Cardiac septum (tissue), 1 donor: Measurements from ENCODE around the gene CHPF. TPM values are rescaled to one million over a fixed set of nuclear protein-coding genes. Genes with fewer than 3 reads are reported as not detected.

Experiments used
- DNase-seq: peaks from one replicate; pipeline ENCODE4 v3.0.0-alpha.2; 2020; ENCODE audit warnings: low spot score
- intact Hi-C: fragments of 100-400 bp; cut with DNase I; formaldehyde crosslinking; loops from one replicate; pipeline ENCODE4 v1.14.0; 2022
- total RNA-seq: library from RNA; stranded (reverse); fragmentation: NEBNext Ultra II Directional; extraction: Animal tissue kit (Norgen Biotek cat#: 25700); gene quantifications from one replicate; pipeline ENCODE4 v1.2.1, GENCODE V29; 2021
- donor health status: DM: no; HTN: no; CAD: no.

CHPF gene
- total RNA-seq, 1 donor from 2014 or later: 120 TPM

DNA sequence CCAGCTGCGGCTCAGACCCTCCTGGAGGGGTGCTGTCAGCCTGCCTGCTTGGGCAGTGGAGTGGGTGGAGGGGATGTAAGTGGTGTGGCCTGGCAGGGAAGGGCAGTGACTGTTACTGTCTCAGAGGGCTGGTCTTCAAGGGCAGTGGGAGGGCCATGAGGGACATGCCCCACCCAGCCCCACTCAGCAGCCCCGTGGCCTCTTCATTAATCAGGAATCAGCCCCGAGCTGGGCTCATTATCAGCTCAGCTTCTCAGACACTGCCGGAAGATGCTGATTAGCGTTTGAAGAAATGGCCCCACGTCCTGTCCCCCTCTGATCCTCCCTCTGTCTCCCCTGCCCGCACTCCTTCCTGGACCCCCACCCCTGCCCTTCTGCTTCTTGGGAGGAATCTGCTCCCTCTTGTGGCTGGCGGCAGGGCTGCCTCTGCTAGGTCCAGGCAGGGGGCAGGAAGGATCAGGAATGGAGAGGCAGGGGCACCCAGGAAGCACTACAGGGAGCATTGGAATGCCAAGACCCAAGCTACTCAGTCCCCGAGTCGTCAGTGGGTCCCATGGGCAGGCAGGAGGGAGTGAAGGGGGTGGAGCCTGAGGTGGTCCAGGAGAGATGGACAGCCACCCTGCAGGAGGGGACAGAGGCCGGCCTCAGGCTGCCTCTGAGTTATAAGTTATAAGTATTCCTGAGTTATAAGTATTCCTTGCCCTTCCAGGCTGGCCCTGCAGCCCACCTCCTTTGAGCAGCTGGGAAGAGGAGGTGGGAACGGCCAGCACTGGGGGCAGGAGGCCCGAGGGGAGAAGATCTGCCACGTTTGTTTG, 22.3 kb downstream of the CHPF start:
- no peak for DNase-seq
- intact Hi-C loops: loop anchor here (2.0 kb wide), 2 partner anchors 62 to 118 kb away; no protein-coding TSS in a partner anchor

DNA sequence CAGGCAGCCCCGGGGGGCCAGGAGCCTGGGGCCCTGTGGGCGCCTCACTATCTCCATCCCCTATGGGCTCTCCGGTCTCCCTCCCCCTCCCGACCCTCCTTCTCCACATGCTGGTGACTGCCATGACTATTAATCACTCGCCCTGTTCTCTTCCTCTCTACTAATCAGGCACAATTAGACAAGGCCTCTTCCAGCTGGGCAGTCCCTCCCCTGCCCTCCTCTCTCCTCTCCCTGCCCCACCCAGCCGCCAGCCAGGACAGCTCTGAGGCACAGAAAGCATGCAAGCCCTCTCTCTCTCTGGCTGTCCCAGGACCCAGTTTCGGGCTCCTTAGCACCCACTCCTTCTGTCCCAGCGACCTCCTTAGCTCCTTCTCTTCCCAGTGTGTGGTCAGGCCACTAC, 23.5 kb downstream of the CHPF start:
- intact Hi-C loops: loop anchor here (2.0 kb wide), 2 partner anchors 61 to 117 kb away; no protein-coding TSS in a partner anchor
- DNase-seq: no peak

DNA sequence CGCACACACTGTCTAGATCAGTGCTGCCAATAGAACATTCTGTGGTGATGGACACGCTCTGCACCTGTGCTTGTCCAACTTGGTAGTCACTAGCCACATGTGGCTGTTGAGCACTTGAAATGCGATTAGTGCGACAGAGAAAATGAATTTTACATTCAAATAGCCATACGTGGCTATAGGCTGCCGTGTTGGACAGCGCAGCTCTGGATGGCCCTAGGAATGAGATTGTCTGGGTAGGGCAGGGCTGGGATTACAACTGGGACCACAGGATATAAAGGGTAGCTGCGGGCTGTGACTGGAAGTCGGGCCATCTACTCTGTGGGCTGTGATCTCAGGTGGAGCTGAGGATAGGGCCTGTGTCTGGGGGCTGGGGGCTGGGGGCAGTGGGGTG, 24.1 kb downstream of the CHPF start:
- intact Hi-C loops: no loop called here
- DNase-seq: no peak

DNA sequence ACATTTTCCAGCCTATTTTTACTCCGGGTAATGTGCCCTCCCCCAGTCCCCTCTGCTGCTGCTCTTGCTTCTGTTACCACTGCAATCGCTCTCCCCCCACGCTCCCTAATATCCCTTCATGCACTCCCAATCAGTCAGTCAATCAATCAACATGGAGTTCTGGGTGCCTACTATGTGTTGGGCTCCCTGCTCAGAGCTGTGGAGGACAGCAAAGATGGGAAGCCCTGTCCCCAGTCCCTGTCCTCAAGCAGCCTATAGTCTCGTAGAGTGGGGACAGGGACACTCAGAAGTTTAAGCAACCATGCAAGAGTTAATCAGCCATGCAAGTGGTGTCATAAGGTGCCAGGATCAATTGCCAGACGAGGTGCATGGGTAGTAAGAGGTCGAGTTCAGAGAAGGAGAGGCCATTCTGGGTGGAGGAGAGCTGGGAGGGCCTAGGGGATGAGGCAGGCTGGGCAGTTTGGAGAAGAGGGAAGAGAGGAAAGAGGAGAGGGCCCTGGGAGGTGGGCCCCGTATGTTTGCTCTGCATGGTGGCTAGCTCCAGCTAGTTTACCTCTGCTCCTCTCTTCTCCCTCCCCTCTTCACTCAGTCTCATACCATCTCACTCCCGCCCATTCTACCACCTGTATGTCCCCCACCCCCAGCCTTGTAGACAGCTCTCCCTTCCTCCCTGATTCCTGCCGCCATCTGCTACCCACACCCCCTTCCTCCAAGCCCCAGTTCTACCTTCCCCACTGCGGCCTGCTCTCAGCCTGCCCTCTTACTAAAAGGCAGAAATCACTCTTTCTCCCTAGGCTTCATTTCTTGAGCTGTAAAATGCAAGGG, 25.4 kb downstream of the CHPF start:
- DNase-seq: no peak
- intact Hi-C loops: no loop called here

DNA sequence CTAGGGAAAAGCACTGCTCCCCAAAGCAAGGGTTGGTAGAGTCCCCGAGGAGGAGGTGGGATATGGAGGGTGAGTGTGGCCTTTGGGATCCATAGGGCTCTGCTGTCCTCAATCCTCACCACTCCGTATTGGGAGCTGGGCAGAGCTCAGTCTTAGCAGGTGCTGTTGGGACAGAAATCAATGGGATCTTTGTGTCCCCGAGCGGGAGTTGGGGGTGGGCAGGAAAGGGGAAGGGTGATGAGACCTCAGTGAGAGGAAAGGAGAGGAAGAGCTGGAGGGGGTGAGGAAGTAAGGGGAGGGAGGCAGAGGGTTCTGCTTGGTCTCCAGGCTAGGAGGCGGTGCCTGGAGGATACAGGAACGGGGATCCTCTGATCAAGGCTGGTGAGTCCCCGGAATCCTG, 26.7 kb downstream of the CHPF start:
- DNase-seq: no peak
- intact Hi-C loops: no loop called here

DNA sequence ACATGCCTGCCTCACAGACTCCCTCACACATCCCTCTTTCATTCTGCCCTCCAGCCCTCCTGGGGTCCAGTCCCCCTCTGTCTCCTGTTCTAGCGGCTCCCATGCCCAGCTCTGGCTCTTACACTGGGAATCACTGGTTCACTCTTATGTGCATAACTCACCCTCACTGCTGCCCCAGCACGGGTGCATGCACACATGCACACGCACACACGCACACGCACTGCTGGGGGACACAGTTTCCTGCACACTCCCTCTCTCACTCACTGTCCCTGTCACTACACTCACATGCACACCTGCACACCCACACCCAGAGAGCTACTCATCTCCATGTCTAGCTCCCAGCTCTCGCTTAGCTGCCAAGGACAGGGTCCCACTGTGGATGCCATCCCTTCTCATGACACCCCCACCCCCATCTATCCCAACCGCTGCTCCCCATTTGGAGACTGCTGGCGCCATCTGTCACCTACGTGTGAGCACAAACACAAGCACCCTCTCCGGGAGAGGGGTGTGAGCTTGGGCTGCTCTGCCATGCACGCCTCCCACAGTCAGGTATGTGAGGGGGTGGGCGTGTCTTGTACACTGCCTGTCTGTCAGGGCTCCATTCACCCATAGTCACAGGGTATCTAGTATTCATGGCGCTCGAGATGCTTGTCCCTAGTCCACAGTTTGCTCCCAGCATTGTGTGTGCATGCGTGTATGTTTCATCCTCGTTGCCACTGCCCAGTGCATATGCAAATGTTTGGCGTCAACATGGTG, 27.6 kb downstream of the CHPF start:
- no peak for DNase-seq
- intact Hi-C loops: no loop called here

DNA sequence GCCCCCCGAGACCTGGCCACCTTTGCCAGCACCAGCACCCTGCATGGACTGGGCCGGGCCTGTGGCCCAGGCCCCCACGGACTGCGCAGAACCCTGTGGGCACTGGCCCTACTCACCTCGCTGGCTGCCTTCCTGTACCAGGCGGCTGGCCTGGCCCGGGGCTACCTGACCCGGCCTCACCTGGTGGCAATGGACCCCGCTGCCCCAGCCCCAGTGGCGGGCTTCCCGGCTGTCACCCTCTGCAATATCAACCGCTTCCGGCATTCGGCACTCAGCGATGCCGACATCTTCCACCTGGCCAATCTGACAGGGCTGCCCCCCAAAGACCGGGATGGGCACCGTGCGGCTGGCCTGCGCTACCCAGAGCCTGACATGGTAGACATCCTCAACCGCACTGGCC, 28.8 kb downstream of the CHPF start:
- intact Hi-C loops: no loop called here
- no peak for DNase-seq

DNA sequence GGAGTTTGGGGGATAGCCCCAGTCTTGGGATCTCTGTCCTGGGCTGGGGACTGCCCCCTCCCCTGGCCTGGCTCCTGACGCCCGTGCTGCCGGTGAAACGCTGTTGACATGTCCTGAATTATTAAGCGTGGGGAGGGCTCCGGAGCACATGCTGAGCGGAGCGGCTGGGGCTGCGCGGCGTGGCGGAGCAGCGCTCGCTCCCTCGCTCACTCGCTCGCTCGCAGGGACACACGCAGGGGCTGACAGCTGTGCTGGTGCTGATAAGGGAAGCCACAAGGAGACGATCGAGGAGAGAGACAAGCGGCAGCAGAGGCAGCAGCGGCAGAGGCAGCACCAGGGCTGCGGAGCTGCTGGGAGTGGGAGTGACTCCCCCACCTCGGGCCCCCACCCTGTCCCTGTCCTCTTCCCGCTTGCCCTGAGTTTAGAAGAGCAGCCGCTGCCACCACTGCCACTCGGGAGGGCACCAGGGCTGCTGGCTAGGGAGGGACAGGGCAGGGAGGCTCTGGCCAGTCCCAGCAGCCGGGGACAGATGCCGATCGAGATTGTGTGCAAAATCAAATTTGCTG, 29.3 kb downstream of the CHPF start, which contains the start of gene ASIC4:
Gene ASIC4 (plus strand): TSS at position 287 of the 566 bp plus-strand sequence. CDS start 243 bp downstream, at position 530.
- intact Hi-C loops: no loop called here
- DNase-seq: no peak

DNA sequence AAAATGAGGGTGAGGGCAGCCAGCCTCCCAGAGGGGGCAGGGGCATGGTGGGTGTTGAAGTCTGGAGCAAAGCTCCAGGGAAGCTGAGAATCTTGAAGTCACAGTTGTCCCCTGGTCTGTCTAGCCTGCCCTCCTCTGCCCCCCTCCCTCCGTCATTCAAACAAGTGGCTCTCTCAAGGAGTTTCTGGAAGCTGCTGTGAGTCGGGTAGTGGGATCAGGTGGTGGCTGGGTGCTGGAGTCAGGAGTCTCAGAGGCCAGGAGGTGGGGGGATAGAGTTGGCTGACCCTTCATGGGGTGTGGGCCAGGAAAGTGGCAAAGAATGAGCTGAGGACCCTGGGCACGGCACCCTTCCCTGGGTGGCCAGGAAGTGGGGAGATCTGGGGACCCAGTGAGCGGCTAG, 29.8 kb downstream of the CHPF start:
- DNase-seq: no peak
- intact Hi-C loops: no loop called here

DNA sequence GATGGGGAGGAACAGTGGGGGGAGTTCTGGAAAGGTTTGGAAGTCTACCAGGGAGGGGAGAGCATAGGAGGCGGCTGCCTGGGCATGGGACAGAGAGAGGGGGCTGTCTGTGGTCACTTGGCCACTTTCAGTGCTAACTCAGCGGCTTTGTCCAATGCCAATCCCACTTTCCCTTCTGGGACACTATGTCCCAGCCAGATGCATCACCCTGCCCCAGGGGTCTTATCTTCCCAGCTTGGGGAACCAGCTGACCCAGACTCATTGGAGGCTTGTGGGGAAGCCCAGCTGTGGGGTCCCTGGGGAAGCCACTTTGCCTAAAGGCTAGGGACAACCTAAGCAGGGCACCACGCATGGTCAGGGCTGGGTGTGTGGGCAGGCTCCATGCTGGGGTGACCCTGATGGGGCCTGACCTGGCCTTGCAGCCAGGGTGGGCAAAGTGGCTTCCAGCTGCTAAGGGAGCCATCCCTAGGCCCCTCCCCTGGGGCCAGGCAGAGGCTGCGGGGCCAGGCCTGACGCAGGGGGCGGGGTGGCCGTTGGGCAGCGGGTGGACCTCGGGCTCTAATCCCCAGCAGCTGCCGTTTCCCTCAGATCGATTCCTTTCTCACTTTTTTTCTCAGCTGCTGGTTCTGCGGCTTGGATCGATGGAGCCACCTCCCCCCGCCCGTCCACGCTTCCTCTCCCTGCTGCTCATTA, 30.9 kb downstream of the CHPF start:
- intact Hi-C loops: no loop called here
- no peak for DNase-seq

DNA sequence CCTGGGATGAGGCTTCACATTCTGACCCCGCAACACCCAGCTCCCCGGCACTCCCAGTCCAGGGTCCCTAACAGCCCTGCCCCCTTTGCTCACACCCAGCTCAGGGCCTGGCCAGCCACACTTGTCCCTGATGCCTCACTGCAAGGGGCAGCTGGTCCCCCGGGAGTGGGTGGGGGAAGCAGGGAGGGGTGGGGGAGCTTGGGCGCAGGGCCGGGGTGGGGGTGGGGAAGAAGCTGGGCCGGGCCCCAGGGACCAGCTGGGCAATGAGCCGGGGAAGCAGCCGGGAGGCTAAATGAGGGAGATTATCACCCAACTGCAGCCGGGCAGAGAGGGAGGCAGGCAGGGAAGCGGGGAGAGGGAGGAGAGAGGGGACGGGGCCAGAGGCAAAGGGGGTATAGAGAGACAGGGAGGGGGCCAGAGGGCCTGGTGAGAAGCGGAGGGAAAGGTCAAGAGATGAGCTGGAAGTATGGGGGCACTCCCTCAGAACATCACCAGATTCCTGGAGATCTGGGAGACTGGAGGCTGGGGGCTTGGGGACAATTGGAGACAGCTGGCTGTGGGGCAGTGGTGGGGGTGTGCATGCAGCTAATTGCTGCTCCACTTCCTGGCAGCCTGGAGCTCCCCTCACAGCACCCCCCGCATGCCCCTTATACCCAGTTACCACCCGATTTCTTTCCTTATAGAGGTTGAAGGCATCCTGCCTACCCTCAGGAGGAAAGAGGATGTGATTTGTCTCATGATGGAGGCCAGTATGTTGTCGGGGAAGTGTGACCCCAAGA, 31.9 kb downstream of the CHPF start:
- no peak for DNase-seq
- intact Hi-C loops: no loop called here

DNA sequence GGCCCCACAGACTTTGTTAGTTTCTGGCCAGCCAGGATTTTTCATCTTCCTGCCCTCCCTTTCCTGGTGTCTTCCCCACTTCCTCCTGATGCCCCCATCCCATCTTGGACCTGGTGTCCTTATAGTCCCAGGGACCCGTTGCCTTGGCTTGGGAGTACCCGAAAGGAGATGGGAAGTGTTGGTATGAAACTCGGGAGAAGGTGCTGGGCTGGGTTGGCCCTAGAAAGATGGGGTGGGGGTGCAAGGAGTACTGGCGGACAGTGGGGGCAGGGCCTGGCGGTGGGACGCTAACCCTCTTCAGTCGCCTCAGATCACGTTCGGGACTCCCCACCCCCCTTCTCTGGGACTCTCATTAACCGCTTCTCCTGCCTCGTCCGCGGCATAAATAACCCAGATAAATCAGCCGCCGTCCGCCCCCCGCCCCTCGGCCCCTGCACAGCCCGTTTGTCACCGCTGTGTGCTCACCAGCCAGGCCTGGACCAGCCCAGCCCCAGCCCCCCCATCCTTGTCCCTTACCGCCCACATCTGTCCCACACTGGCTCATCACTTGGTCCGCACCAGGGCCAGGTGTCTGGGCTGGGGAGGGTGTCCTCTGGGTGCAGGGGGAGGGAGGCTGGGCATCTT, 33.0 kb downstream of the CHPF start:
- intact Hi-C loops: no loop called here

DNA sequence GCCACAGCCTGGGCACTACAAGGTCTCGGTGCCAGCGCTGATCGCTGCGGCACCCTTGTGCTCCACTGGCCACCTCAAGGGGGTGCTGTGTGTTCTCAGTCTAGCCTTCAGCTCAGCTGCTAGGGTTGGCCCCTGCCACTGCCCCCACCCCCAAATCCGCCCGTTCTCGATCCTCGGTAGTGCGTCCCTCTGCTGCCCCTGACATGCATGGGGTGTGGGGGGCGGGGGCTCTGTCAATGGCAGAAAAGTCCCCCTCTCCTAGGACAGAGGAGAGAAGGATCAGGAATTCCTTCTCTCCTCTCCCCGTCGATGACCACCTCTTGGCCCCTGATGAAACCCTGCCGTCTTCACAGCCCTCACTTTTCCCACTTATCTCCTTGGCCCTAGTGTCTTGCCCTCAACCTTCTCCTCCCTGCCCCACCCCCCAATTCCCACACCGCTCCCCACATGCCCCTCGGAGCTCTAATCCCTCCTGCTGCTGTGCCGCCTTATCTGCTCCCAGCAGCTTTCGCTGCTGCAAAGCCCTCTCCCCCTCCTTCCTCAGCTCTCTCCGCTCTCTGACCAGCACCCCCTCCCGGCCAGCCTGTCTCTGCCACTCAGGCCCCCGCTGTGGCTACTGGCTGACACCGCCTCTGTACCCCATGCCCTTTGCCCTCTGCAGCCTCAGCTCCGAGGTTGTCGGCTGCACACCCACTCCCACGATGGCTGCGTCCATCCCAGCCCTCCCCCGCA, 33.7 kb downstream of the CHPF start:
- intact Hi-C loops: no loop called here
- no peak for DNase-seq

More for the DNA sequence above, 33.0 kb downstream of the CHPF start:
- no peak for DNase-seq

DNA sequence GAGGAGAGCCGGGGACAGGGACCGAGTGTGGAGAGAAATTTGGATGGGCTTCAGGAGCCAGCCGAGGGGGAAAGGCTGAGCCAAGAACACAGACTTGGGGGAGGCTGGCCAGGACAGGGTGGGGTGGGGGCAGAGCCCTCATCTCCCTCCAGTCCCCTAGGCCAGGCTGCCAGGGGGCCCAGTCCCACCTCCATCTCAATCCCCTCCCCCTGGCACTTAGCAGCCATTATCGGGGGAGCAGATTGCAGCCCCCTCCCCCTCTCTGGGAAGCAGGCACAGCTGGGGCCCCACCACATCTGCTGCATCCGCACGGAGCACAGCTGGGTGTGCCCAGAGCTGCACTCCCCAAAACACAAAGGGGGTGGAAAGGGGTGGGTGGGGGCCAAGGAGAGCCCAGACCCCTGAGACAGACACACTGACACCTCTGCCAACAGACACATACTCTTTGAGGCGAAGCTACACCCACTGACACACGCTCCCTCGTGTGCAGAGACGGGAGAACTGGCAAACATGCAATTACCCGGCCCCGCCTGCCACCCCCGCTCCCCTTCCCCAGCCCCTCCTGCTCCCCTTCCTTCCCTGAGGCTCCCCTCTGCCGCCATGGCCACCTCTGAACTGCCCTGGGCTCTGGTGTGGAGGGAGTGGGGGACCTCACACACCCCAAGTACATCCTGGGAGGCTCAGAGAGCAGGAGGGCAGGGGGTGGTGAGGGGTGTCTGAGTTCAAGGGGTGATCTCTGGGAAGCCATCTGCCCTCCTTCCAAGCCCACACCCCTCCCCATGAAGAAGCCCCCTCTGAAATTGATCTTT, 34.4 kb downstream of the CHPF start:
- intact Hi-C loops: no loop called here
- no peak for DNase-seq

DNA sequence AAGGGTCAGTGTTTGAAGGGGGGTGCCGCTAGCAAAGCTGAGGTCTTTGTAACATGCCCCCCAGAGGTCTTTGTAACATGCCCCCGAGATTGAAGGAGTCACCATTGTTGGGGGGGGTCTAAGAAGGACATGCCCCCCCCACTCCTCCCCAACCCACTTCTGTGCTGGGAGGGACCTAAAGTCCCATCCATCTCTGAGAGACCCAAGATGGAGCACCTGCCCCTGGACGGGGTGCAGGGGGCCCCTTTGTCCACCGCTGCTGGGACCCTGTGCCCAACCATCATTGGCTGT, 35.2 kb downstream of the CHPF start:
- no peak for DNase-seq
- intact Hi-C loops: no loop called here

DNA sequence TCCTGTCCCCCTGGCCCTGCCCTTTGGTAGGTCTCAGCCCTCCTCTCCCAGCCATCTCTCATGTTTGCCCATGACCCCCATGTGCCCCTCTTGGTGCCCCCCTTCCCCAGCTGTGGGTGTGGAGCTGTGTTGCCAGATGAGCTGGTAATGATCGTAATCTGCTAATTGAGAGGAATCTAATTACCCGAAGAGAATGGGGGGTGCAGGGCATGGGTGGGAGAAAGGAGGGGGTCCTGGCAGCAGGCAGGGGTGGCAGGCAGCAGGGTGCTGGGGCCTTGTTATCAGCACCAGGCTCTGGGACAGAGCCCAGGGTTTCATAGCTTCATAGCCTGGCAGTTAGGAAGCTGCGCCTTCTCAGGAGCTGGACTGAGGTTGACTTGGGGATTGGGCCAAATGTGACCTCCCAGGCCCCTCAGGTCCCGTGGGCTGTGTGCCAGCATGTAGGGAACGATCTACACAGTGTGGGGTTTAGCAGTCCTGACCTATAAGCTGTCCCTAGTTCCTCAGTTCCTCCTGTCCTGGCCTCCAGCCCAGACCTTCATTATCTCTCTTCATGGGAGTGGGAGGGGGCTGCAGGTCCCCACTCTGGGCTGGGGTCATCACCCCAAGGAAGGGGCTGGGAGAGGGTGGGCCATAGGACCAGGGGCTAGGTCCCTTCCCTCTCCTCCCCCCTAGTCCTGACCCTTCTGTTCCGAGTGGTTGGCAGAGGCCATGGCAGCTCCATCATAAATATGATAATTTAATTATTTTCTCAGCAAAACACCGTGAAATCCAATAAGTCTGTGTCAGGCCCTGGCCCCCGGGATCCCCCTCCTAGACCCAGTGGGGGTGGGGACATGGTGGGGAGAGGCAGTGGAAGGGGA, 35.8 kb downstream of the CHPF start:
- no peak for DNase-seq
- intact Hi-C loops: no loop called here
